ENCODE results near the gene ZNF664.

Gene ZNF664

DNA sequence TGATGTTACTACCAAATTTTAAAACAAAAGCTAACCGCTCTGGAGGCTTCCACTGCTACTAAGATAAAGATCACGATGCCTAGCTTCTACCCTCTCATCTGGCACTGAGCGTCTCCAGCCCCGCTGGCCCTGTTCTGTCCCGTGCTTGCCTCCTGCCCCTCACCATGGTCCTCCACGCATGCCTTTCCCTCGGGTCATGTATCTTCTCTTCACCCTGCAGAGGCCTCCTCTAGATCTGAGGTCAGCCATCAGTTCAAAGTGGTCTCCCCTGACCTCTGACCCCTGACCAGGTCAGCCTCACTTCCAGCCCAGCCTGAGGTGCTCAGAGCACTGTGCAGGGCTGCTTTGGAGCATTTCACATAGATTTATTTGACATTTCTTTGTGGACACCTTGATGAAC lies 28.3 kb downstream of the ZNF664 start:
- Histone ChIP-seq H3K4me1 (ENCODE audit: control insufficient read depth, insufficient read depth, low read length, unreplicated experiment) (peaks cover 5% of the 10 kb centered on the region), H3K4me3 (ENCODE audit: low read depth, low read length) (no peak overlapping the region), H3K27ac (ENCODE audit: low read depth, low read length) (no peak overlapping the region), H3K27me3 (ENCODE audit: insufficient read depth, low read length) (no peaks in the 10 kb centered on the region), H3K36me3 (ENCODE audit: insufficient read depth, low read length) (peaks cover 7% of the 10 kb centered on the region; the same call in 1 of the 2 replicates), H2AFZ (ENCODE audit: low read length, unreplicated experiment) (no peak overlapping the region), H3K79me2 (ENCODE audit: control insufficient read depth, insufficient read depth, low read length, unreplicated experiment) (peaks cover 6% of the 10 kb centered on the region)

DNA sequence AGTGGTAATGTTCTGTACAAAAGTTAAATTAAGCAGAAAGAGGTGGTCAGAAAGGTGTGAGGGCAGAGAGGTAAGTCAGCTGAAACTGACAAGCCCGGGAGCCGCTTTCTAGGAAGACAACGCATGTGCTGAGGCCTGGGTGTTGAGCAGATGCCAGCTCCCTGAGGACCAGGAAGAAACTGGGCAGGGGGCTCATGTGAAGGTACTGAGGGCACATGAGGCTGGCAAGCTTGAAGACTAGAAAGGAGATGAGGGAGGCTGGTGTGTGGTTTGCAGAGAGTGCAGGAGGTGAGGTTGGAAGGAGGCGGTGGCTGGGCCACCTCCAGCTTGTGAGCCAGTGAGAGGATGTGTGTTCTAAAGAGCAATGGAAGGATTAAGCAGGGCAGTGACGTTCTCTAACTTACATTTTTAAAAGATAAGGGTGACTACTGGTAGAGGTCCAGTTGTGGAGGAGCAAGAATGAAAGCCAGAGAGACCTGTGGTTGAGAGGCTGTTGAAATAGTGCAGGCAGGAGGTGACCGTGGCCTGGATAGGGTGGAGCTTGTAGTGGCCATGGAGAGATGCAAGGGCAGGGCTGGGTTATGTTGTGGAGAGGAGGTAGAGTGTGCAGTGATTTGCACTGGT lies 29.1 kb downstream of the ZNF664 start:
- H2AFZ ChIP-seq (ENCODE audit: low read length, unreplicated experiment): no peak overlapping the region
- H3K4me3 ChIP-seq (ENCODE audit: low read depth, low read length): no peak overlapping the region
- no peaks in the 10 kb centered on the region for H3K27me3 ChIP-seq (ENCODE audit: insufficient read depth, low read length)
- H3K27ac ChIP-seq (ENCODE audit: low read depth, low read length): no peak overlapping the region
- H3K36me3 ChIP-seq (ENCODE audit: insufficient read depth, low read length): peaks cover 7% of the 10 kb centered on the region; the same call in 1 of the 2 replicates
- no peaks in the 10 kb centered on the region for H3K4me1 ChIP-seq (ENCODE audit: control insufficient read depth, insufficient read depth, low read length, unreplicated experiment)
- peaks cover 6% of the 10 kb centered on the region for H3K79me2 ChIP-seq (ENCODE audit: control insufficient read depth, insufficient read depth, low read length, unreplicated experiment)

DNA sequence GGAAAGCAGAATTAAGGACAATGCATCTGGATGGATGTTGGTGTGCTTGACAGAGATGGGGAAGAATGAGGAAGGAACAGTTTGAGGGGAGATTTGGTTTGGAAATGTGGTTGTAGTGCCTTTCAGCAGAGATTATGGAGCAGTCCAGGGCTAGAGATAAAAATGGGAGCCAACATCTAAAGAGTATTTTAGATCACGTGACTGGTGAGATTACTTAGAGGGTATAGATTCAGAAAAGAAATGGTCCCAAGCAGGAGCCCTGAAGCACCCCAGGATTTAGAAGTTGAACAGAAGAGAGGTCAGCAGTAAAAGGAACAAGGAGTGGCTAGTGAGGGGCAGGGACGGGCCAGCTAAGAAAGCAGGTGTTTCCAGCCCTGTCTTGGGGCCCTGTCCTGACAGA lies 29.6 kb downstream of the ZNF664 start:
- H3K4me1 ChIP-seq (ENCODE audit: control insufficient read depth, insufficient read depth, low read length, unreplicated experiment): no peaks in the 10 kb centered on the region
- peaks cover 7% of the 10 kb centered on the region; the same call in 1 of the 2 replicates for H3K36me3 ChIP-seq (ENCODE audit: insufficient read depth, low read length)
- no peak overlapping the region for H3K4me3 ChIP-seq (ENCODE audit: low read depth, low read length)
- H3K27me3 ChIP-seq (ENCODE audit: insufficient read depth, low read length): no peaks in the 10 kb centered on the region
- H3K79me2 ChIP-seq (ENCODE audit: control insufficient read depth, insufficient read depth, low read length, unreplicated experiment): peaks cover 6% of the 10 kb centered on the region
- no peak overlapping the region for H2AFZ ChIP-seq (ENCODE audit: low read length, unreplicated experiment)
- no peak overlapping the region for H3K27ac ChIP-seq (ENCODE audit: low read depth, low read length)

DNA sequence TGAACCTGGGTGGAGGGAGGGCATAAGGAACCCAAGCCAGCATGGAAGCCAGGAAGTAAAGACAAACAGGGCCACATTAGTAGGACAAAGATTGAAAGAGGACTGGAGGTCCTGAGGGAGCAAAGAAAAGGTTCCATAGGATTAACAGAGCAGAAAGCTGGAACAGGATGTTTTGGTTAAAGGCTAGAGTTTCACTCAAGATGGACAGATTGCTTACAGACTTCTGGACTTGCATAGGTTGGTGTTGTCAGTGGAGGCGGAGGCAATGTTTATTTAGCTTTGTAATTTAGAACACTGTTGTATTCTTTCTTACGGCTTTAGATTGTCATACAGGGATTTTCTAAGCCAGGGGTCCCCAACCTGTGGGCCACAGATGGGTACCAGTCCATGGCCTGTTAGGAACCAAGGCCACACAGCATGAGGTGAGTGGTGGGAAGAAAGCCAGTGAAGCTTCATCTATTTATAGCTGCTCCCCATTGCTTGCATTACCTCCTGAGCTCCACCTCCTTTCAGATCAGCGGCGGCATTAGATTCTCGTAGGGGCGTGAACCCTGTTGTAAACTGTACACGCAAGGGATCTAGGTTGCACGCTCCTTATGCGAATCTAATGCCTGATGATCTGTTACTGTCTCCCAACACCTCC lies 31.3 kb downstream of the ZNF664 start:
- H3K27ac ChIP-seq (ENCODE audit: low read depth, low read length): no peak overlapping the region
- H2AFZ ChIP-seq (ENCODE audit: low read length, unreplicated experiment): no peak overlapping the region
- H3K4me1 ChIP-seq (ENCODE audit: control insufficient read depth, insufficient read depth, low read length, unreplicated experiment): no peaks in the 10 kb centered on the region
- no peak overlapping the region for H3K4me3 ChIP-seq (ENCODE audit: low read depth, low read length)
- H3K27me3 ChIP-seq (ENCODE audit: insufficient read depth, low read length): no peaks in the 10 kb centered on the region
- peaks cover 6% of the 10 kb centered on the region for H3K79me2 ChIP-seq (ENCODE audit: control insufficient read depth, insufficient read depth, low read length, unreplicated experiment)
- peaks cover 7% of the 10 kb centered on the region; the same call in 1 of the 2 replicates for H3K36me3 ChIP-seq (ENCODE audit: insufficient read depth, low read length)

DNA sequence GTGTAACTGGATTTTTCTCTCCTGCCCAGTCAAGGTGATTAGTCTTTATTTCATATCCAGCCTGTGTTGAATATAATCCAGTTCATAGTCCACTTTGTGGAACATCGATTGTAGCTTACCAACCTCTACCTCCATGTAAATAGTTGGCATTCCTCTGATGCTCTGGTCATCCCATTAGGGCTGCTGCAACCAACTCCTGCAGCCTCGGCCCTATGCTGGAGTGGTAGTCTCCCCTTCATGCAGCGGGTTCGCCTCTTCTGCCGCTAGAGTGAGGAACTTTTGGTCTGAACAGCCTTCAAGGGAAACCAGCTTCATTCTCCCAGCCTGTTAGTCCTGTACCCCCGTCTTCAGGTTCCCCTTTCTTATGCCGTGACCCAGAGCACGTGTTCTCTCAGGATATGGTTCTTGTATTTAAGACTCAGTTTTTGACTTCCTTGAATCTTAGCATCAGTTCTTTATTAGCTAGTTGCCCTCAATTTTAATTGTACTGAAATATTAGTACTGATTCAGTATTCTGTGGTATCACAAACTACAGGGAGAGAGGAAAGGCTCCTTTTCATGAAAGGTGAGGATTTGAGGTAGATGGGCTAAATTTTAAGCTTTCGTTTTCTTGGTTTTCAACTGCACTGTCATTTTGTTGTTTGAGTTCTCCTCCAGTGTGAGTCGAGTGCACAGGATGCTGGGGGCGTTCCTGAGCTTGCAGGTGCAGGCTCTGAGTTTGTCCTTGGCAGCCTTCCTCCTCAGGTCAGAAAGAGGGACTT lies 33.2 kb downstream of the ZNF664 start:
- Histone ChIP-seq H2AFZ (ENCODE audit: low read length, unreplicated experiment) (no peak overlapping the region), H3K79me2 (ENCODE audit: control insufficient read depth, insufficient read depth, low read length, unreplicated experiment) (no peaks in the 10 kb centered on the region), H3K36me3 (ENCODE audit: insufficient read depth, low read length) (peaks cover 16% of the 10 kb centered on the region; the same call in 1 of the 2 replicates), H3K4me1 (ENCODE audit: control insufficient read depth, insufficient read depth, low read length, unreplicated experiment) (no peaks in the 10 kb centered on the region), H3K27me3 (ENCODE audit: insufficient read depth, low read length) (no peaks in the 10 kb centered on the region), H3K4me3 (ENCODE audit: low read depth, low read length) (no peak overlapping the region), H3K27ac (ENCODE audit: low read depth, low read length) (no peak overlapping the region)

DNA sequence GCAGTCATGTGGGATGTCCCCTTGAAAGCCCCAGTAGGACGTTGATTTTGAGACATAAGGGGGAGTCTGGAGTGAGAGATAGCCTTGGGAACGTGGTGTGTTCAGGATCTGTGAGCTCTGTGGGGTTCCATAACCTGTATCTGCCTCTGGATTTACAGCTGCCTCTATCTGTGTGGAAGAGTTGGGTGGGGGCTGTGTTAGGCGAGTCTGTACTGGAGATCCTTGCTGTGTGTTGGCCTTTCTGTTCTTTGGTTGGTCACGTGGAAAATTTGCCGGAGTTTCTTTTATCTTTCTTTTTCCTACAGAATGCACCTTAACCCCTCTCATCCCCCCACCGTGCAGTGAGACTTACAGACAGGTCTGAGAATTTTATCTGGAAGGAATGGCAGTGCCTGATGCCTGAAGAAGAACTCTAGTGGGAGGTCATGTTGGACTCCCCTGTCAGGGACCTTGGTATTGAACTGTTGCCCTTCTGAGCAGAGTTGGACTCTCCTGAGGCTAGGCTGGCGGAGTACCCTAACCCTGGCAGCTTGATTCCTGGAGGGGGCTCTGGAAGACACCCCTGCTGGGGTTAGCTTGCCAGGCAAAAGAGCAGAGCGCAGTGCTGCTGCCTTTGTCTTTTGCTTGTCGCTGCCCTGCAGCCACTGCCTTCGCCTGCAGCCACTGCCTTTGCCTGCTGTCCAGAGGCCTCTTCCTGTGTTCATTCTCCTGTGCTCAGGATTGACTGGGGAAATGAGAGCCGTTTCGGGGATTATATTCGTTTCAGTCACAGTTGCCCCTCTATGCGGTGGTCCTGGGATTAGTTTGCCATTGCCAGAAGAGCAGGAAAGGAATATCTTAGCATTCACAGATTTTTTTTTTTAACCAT lies 34.1 kb downstream of the ZNF664 start:
- H3K4me1 ChIP-seq (ENCODE audit: control insufficient read depth, insufficient read depth, low read length, unreplicated experiment): no peaks in the 10 kb centered on the region
- H3K27me3 ChIP-seq (ENCODE audit: insufficient read depth, low read length): no peaks in the 10 kb centered on the region
- no peak overlapping the region for H3K27ac ChIP-seq (ENCODE audit: low read depth, low read length)
- H3K4me3 ChIP-seq (ENCODE audit: low read depth, low read length): no peak overlapping the region
- H3K79me2 ChIP-seq (ENCODE audit: control insufficient read depth, insufficient read depth, low read length, unreplicated experiment): no peaks in the 10 kb centered on the region
- H2AFZ ChIP-seq (ENCODE audit: low read length, unreplicated experiment): no peak overlapping the region
- peaks cover 15% of the 10 kb centered on the region; the same call in 1 of the 2 replicates for H3K36me3 ChIP-seq (ENCODE audit: insufficient read depth, low read length)

DNA sequence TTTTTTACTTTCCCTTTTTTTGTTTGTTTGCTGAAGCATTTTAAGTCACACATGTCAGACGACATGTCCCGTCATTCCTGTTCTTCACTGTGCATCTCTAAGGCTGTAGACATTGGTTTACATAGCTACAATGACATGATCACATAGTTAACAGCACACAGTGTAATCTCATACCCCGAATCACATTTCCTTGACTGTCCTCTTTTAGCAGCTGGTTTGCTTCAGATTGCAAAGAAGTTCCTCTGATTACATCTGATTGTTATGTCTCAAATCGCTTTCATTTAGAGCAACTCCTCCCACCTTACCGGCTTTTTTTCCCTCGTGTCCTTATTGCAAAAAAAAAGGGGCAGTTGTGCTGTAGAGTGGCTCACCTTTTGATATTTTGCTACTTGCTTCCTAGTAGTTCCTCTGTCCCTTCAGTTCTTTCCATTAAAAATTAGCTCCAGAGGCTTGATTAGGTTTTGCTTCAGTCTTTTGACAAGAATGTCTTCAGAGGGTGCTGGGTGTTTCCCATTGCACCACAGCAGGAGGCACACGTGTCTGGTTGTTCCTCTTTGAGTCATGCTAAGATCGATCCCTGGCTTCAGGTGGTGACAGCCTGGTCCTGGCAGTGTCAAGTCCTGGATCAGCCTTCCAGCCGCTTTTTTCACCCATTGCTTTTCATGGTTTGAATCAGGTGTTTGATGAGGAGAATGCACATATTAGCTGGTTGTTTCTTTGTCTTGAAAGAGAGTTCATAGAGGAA lies 35.0 kb downstream of the ZNF664 start:
- H2AFZ ChIP-seq (ENCODE audit: low read length, unreplicated experiment): no peak overlapping the region

DNA sequence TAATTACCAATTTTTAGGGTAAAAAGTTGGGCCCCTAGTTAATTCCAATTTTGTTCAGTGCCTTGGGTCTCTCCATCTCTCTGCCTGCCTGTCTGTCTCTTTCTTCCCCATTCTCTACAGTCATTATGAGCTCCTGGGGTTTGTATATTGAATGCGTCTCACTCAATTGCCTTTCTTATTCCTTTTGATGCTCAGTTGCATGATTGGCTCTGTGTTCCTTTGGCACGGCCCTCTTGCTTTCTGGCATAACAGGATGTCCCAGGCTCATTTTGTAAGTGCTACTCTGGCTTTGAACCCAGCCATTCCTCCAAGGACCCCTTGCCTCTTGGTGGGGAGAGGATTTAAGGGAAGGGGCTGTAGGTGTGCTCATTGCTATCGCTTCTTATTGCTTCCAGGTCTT lies 35.6 kb downstream of the ZNF664 start:
- H2AFZ ChIP-seq (ENCODE audit: low read length, unreplicated experiment): no peak overlapping the region
- no peaks in the 10 kb centered on the region for H3K79me2 ChIP-seq (ENCODE audit: control insufficient read depth, insufficient read depth, low read length, unreplicated experiment)
- no peak overlapping the region for H3K27ac ChIP-seq (ENCODE audit: low read depth, low read length)
- no peak overlapping the region for H3K4me3 ChIP-seq (ENCODE audit: low read depth, low read length)
- H3K36me3 ChIP-seq (ENCODE audit: insufficient read depth, low read length): peaks cover 24% of the 10 kb centered on the region; the same call in 1 of the 2 replicates
- H3K27me3 ChIP-seq (ENCODE audit: insufficient read depth, low read length): no peaks in the 10 kb centered on the region
- no peaks in the 10 kb centered on the region for H3K4me1 ChIP-seq (ENCODE audit: control insufficient read depth, insufficient read depth, low read length, unreplicated experiment)

More for the DNA sequence above, 35.0 kb downstream of the ZNF664 start:
- H3K4me3 ChIP-seq (ENCODE audit: low read depth, low read length): no peak overlapping the region
- H3K27me3 ChIP-seq (ENCODE audit: insufficient read depth, low read length): no peaks in the 10 kb centered on the region
- H3K27ac ChIP-seq (ENCODE audit: low read depth, low read length): no peak overlapping the region
- H3K4me1 ChIP-seq (ENCODE audit: control insufficient read depth, insufficient read depth, low read length, unreplicated experiment): no peaks in the 10 kb centered on the region
- no peaks in the 10 kb centered on the region for H3K79me2 ChIP-seq (ENCODE audit: control insufficient read depth, insufficient read depth, low read length, unreplicated experiment)
- peaks cover 24% of the 10 kb centered on the region; the same call in 1 of the 2 replicates for H3K36me3 ChIP-seq (ENCODE audit: insufficient read depth, low read length)

DNA sequence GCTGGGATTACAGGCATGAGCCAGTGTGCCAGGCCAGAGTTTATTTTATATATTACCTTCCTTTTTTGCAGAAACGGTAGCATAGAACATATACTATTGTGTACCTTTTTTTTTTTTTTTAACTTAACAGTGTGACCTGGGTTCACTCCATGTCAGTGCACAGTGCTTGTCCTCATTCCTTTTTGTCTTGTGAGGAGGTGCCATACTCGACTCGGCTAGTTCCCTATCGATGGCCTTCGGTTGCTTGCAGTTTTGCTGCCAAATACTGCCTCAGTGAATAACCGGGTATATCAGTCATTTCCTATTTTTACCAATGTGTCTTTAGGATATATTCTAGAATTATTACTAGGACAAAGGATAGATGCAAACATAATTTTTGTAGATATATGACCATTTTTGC lies 36.8 kb downstream of the ZNF664 start:
- Histone ChIP-seq H3K4me3 (ENCODE audit: low read depth, low read length) (no peak overlapping the region), H3K4me1 (ENCODE audit: control insufficient read depth, insufficient read depth, low read length, unreplicated experiment) (no peaks in the 10 kb centered on the region), H2AFZ (ENCODE audit: low read length, unreplicated experiment) (no peak overlapping the region), H3K36me3 (ENCODE audit: insufficient read depth, low read length) (peaks cover 26% of the 10 kb centered on the region; the same call in 1 of the 2 replicates), H3K27ac (ENCODE audit: low read depth, low read length) (no peak overlapping the region), H3K27me3 (ENCODE audit: insufficient read depth, low read length) (no peaks in the 10 kb centered on the region), H3K79me2 (ENCODE audit: control insufficient read depth, insufficient read depth, low read length, unreplicated experiment) (no peaks in the 10 kb centered on the region)
